ENCODE results near the gene ZNF70.

The ZNF70 gene

GRCh38 chr22:23750367-23750713 lies 572 bp downstream of the ZNF70 start:
- TF ChIP-seq CTCF (IDR thresholded peaks at IDR 0.05; ENCODE audit: low read depth, low read length), result no peak
- peak overlapping the region; percentile 81 for H3K4me3 ChIP-seq (ENCODE audit: low read depth, low read length)

GRCh38 chr22:23749841-23750301 lies 1.0 kb downstream of the ZNF70 start:
- H3K4me3 ChIP-seq (ENCODE audit: low read depth, low read length), result peak overlapping the region; percentile 81

GRCh38 chr22:23745791-23746190 lies 5.1 kb downstream of the ZNF70 start:
- H3K4me3 ChIP-seq (ENCODE audit: low read depth, low read length), result no peak overlapping the region
- TF ChIP-seq CTCF (IDR thresholded peaks at IDR 0.05; ENCODE audit: low read depth, low read length), result no peak

More at GRCh38 chr22:23749841-23750301, 1.0 kb downstream of the ZNF70 start:
- no peak for TF ChIP-seq CTCF (IDR thresholded peaks at IDR 0.05; ENCODE audit: low read depth, low read length)

GRCh38 chr22:23744485-23744884 lies 6.4 kb downstream of the ZNF70 start:
- no peak overlapping the region for H3K4me3 ChIP-seq (ENCODE audit: low read depth, low read length)
- TF ChIP-seq CTCF (IDR thresholded peaks at IDR 0.05; ENCODE audit: low read depth, low read length), result no peak

GRCh38 chr22:23744001-23744400 lies 6.9 kb downstream of the ZNF70 start:
- H3K4me3 ChIP-seq (ENCODE audit: low read depth, low read length), result no peak overlapping the region
- TF ChIP-seq CTCF (IDR thresholded peaks at IDR 0.05; ENCODE audit: low read depth, low read length), result no peak

- no peak for TF ChIP-seq CTCF (IDR thresholded peaks at IDR 0.05; ENCODE audit: low read depth, low read length)
- no peak overlapping the region for H3K4me3 ChIP-seq (ENCODE audit: low read depth, low read length)
Observed at GRCh38 chr22:23743303-23743705, 7.6 kb downstream of the ZNF70 start.

- TF ChIP-seq CTCF (IDR thresholded peaks at IDR 0.05; ENCODE audit: low read depth, low read length), result no peak
- H3K4me3 ChIP-seq (ENCODE audit: low read depth, low read length), result no peak overlapping the region
Observed at GRCh38 chr22:23742505-23743264, 8.2 kb downstream of the ZNF70 start.
